Eye (tissue), 1 donor: ENCODE measurements around the gene ABHD17C.
"Not testable (repeated sequence)": the region's sequence is repeated elsewhere in the genome, so short reads cannot be mapped to it uniquely, and the experiment has no call there.

Experiments used
- DNase-seq: peaks from one replicate; pipeline ENCODE4 v3.0.0-alpha.2; 2015

Gene ABHD17C

DNA sequence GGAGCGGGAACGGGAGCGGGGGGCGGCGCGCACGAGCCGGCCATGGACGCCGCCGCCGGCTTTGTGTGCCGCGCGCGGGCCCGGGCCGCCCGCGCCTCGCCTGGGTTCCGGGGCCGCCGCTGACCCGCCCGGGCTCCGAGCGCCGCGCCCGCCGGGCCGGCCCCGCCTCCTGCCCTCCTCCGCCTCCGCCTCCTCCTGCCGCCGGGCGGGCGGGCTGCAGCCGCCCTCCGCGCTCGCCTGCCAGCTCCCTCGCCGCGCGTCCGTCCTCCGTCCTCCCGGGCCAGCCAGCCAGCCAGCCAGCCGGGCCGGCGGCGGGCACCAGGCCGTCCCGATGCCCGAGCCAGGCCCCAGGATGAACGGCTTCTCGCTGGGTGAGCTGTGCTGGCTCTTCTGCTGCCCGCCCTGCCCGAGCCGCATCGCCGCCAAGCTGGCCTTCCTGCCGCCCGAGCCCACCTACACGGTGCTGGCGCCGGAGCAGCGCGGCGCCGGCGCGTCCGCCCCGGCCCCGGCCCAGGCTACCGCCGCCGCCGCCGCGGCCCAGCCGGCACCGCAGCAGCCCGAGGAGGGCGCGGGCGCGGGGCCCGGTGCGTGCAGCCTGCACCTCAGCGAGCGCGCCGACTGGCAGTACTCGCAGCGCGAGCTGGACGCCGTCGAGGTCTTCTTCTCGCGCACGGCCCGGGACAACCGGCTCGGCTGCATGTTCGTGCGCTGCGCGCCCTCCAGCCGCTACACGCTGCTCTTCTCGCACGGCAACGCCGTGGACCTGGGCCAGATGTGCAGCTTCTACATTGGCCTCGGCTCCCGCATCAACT, at the start of gene ABHD17C:
Gene ABHD17C (plus strand): TSS at position 212 of the 812 bp plus-strand sequence. CDS start 120 bp downstream, at position 332.
- DNase-seq, result peak; percentile 84

DNA sequence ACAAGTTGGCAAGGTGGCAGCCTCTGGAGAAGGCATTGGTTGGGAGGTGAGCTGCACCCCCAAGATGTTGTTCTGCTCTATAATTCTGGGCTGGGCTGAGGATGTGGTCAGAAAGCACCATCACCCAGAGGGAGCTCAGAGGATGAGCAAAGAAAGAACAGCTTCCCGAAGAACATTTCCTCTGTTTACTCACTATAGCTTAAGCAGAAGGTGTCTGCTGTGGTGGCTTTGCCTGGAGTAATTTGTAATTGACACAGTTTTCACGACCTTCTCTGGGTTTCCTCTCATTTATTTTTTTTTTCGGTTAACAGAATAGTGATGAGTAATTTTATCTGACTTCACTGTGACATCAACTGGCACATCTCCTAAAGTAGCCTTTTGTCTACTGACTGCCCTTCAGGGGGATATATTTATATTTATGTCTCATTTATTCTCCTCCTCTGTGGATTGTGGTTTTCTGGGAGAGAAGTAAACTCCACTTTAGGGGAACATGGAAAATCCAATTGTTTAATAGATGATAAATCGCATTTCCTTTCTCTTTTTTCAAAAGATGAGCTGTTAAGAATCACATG, 49.5 kb upstream of the ABHD17C start:
- DNase-seq, result no peak

- DNase-seq, result not testable (repeated sequence)
Observed at GRCh38 chr15:80647424-80647823, 47.7 kb upstream of the ABHD17C start.

DNA sequence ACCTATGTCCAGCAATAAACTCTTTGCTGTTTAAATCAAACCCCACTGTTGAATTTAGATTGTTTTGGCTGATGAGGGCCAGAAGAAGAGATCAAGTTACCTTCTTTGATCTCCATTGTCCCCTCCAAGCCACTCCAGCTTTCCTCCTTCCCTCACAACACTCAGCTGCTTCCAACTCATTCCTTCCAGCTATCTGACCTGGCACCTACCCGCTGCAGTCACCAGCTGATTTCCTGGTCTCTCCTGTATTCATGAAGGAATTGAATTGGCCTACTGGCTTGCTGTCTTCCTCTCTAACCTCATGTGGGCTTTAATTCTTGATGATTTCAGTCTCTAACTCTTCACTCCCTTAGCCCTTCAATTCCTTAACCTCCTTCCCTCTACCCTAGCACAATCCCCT, 40.8 kb upstream of the ABHD17C start:
- DNase-seq, result no peak

- DNase-seq, result no peak
Observed at GRCh38 chr15:80659375-80659774, 35.7 kb upstream of the ABHD17C start.

DNA sequence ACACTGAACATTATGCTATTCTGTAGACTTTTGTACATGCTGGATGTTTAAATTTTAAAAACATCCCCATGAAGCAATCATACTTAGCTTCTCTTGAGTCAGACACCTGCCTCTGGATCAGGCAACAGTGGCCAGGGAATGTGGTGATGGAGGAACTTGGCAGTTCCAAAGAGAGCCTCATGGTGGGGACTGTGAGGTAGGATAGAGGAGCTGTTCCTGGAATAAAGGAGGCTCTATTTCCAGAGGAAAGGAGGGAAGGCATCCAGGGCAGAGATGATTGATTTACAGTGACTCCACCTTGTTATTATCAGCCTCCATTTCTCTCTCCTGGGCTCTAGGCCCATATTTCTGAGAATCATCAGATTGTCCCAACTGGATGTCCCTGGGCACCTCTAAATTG, 35.0 kb upstream of the ABHD17C start:
- DNase-seq, result no peak

DNA sequence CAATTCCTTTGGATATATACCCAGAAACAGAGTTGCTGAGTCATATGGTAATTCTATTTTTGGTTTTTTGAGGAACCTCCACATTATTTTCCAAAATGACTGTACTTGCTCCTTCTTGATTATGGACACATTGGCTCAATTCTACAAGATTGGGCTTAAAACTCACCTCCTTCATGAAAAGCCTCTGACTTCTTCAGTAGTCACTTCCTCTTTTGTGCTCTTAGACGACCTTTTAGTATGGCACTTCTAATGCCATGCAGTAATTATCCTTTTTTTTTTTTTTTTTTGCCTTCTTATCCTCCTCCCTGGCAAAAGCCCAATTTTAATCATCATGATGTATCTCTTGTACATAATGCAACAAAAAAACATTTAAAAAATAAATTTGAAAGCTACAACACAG, 33.0 kb upstream of the ABHD17C start:
- DNase-seq, result no peak

DNA sequence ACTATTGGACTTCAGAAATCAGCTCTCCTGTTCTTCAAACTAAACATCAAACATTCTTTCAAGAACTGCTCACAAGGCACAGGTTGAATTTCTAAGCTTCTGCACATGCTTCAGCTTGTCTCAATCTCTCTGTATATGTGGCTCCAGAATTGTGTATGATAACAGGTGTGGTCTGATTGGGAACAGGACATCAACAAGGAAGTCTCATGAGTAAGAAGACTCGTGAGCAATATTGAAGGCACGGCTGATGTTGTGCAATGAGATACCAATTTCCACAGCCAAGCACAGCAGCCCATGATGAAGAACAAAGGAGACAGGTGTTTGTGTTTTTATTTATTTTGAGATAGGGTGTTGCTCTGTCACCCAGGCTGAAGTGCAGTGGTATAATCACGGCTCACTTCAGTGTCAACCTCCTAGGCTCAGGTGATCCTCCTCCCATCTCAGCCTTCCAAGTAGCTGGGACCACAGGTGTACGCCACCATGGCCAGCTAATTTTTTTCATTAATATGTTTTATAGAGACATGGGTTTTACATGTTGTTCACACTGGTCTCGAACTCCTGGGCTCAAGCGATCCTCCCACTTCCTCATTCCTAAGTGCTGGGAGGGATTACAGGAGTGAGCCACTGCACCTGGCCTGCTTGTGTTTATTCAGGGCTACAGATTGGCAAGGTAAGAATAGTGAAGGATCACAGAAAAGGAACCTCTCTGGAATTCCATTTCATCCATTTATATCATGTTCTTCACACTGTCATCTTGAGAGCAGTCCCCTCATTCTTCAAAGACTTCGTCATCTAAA, 32.2 kb upstream of the ABHD17C start:
- no peak for DNase-seq

DNA sequence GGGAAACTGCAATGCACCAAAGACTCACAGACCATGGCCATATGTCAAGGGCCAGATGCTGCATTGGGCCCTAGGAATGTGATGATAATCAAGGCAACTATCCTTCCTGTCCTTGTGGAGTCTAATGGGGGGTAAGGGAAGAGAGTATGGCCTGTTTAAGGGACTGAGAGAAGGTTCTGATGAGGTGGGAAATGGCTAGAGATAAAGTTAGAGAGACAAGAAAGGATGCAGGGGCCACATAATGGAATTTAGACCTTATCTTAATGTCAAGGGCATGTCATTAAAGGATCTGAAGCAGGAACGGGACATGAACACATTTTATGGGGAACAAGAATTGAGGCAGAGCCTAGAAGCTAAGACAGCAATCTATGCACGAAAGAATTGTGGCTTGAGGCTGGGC, 30.0 kb upstream of the ABHD17C start:
- DNase-seq, result no peak

DNA sequence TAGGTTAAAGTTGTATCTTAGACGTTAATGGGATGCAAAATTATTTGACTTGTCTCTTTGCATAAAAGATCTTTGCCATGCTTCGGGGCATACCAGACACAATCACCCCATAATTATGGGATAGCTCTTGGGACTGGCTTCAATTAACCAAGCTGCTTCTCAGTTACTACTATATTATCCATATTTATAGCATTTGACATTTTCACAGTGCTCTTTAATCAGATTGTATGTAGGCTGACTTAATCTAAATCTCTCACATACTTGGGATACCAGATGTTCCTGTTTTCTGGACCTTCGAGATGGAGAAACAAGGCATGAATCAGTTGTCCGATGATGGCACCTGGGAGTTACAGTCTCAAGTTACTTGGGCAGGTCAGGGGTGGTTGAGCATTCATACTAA, 27.2 kb upstream of the ABHD17C start:
- no peak for DNase-seq

- DNase-seq, result no peak
Observed at GRCh38 chr15:80668546-80669236, 26.4 kb upstream of the ABHD17C start.

- no peak for DNase-seq
Observed at GRCh38 chr15:80669663-80670273, 25.3 kb upstream of the ABHD17C start.

DNA sequence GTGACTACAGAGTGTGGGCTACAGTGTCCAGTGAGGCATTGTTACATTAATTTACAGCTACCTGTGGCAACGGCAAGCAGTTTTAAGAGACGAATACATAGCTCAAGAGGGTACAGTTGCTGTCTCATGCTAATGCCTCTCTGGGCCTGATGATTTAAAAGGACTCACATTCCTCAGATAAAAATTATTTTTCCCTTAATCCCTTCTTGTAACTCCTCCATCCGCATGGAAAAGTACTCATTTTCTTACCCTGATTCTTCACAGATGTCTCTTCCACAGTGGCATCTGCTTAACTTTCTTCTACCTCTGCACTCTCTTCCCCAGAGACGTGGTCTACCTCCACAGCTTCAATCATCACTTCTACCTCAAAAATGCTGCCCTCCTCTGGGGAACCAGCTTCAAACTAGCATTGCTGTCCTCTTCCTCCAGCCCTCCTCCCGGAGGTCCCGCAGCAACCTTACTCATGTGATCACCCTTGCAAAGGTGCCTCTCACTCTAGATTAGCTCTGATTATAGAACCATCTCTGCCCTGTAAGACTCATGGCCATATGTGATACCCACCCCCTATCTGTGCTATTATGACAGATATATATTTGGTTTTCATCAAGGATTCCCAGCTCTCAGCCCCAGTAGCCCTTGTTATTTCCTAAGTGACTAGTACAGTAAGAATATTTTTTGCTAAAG, 21.4 kb upstream of the ABHD17C start:
- DNase-seq, result no peak

- DNase-seq, result no peak
Observed at GRCh38 chr15:80674245-80674614, 20.9 kb upstream of the ABHD17C start.

DNA sequence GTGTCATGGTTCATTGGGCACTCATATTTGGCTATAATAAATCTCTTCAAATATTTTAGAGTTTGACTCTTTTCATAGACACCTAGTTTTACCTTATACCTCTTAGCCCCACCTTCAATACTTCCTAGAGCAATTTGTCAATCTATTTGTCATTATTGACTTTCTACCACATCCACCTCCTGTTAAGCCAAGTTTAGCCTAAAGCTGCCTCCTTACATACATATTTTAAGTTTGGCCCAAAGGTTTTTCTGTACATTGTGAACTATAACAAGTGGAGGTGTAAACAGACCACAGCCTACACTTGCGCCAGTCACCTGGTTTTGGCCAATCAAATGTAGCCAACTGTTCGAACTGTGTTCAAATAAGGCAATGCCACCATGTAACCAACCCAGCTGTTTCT, 18.1 kb upstream of the ABHD17C start:
- DNase-seq, result no peak

GRCh38 chr15:80679167-80679803, 15.8 kb upstream of the ABHD17C start:
- no peak for DNase-seq

GRCh38 chr15:80679804-80680175, 15.3 kb upstream of the ABHD17C start:
- DNase-seq, result no peak

DNA sequence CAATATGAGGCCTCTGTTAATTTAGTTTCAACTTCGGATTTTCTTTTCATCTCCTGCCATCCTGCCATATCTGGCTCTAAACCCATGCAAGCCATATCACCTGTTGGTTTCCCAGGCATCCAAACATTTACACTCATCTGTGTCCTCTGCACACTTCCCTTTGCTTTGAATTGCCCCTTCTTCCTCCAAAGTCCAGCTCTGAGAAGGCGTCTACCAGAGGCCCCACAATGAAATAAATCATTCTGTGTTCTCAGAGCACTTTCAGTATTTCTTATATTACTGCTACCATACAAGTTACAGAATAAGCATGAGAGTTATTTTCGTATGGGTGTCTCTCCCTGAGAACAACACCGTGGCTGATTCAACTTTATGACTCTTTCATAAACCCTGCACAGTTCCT, 12.9 kb upstream of the ABHD17C start:
- no peak for DNase-seq

DNA sequence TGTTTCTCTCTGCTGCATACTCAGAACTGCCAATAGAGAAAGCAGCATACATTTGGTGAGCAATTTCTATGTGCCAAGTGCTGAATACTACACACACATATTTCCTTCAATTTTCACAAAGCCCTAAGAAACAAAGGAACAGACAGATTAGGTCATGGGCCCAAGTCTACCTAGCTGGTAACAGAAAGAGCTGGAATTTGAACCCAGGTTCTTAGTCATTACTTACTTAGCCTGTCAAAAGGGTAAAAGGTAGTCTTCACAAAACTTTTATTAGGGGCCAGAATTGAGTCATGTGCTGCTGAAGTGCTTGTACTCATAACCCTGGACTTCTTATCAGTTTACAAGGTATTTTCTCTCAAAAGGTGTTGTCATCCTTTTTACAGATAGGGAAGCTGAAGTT, 10.4 kb upstream of the ABHD17C start:
- no peak for DNase-seq

GRCh38 chr15:80685628-80686027, 9.5 kb upstream of the ABHD17C start:
- DNase-seq, result no peak

DNA sequence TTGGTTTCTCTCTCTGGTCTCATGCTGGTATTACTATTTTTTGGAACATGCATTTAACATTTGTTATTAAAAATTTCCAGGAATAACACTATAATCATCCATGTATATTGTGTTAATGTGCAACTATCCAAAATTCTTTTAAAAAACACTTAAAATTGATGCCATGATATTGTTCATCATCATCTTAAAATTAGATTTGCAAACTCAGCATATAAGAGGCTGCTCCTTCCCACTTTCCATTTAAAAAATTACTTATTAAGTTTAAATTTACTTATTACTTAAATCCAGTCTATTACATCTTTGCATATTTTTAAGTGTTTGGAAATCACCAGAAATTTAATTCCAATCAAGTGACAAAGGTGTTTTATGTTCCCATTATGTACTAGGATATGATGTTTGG, 5.8 kb upstream of the ABHD17C start:
- DNase-seq, result no peak

GRCh38 chr15:80689716-80690115, 5.4 kb upstream of the ABHD17C start:
- no peak for DNase-seq
